PC-9 (cell line): ENCODE results near the gene CRACR2A.

Source experiments
- CTCF ChIP-seq: fragments of 200-600 bp; sonication (generic); conservative IDR thresholded peaks from 2 replicates; pipeline ENCODE4 v1.6.1; 2017; ENCODE audit warnings: mixed run types, antibody characterized with exemption, mild to moderate bottlenecking, moderate library complexity
- EZH2 ChIP-seq: fragments of 200-600 bp; sonication (generic); IDR thresholded peaks from 2 replicates; pipeline ENCODE4 v1.8.0; 2017; ENCODE audit warnings: antibody characterized with exemption, low read depth

DNA sequence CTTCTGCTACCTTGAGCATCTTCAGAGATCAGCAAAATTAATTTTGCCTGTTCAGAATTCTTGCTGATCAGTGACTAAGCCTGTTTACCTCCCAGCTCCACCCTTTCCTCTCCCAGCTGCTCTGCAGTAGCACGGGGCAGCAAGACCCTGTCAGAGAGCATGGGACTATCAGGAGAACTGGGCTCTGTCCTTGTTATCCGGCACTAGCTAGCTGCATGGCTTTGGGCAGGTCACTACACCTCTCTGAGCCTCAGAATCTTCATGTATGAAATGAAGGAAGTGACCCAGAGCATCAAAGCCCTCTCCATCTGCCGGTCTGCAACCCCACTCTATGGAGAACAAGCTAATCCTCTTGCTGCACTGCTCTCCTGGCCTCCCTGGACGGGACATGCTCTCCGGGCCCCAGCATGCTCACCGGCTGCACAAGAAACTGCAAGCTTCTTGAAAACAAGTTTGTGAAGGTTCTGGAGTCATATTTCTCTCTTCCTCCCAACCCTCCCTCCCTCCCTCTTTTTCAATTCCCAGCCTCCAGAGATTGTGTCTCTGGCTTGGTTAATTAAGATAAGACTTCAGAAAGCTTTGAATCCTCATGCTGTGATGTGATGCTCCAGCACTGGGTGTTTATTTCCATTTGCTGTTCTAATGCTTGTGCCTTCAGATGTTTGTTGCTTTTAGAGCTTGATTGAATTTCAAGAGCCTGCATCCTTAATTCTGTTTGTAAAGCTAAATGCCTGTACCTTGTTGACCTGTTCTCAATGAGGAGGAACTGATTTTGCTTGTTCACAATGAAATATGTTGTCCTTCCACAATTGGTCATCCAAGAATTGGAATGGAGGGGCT lies 101.1 kb downstream of the CRACR2A start:
- TF ChIP-seq CTCF (no peak), EZH2 (no peak)
